GF-D8 (cell line): ENCODE data around the gene MACROD2.
"Not testable (repeated sequence)": the region's sequence is repeated elsewhere in the genome, so short reads cannot be mapped to it uniquely, and the experiment has no call there.

ENCODE experiments used
- DNase-seq: peaks from one replicate; lab custom pipeline; 2025; lab: John Stamatoyannopoulos, UW

MACROD2 gene

GRCh38 chr20:15520930-15521524 lies 1525.7 kb downstream of the MACROD2 start:
- no peak for DNase-seq

- no peak for DNase-seq
Observed at GRCh38 chr20:15523400-15523799, 1528.1 kb downstream of the MACROD2 start.

DNA sequence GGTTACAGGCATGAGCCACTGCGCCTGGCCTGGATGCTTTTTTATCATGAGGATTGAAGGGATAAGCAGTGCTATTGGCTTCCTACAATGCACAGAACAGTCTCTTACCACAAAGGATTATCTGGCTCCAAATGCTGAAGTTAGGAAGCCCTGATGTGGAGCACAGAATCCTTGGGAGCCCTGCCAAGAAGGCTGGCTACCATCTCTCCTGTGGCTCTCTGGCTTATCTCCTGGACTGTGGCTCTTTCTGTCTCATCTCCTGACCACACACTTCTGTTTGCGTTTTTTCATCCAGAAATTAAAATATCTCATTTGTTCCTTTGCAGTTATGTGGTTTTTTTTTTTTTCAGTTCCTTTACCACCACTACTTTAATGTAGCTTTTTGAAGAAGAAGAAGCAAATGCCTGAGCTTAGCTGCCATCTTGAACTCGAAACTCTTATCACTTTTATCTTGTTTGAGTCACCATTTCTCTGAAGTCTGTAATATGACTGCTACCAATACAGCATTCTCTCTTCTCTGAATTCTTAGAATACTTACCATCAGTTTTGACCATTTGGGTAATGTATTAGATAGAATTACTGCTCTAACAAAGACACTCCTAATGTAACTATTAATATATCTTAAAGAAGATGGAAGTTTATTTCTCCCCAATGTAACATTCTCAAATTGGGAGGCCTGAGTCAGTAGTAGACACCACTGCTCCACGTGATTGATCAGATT lies 1533.2 kb downstream of the MACROD2 start:
- DNase-seq, result no peak

DNA sequence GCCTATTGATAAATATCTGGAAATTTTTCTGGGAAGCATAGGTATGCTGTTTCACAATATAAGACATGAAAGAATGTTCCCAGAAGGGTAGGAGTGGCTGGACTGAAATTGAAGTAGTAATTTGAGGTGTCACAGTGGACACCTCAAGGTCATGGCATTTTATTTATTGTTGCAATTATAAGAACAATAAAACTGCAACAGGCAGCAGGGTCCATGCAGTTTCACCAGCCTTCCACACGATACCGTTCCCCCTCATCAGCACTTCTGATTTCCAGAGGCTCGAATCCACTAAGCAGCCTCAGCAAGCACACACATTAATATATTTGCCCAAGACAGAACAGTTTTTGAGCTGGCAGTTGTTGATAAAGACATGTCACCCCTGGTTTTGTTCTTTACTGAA lies 1540.5 kb downstream of the MACROD2 start:
- no peak for DNase-seq

- not testable (repeated sequence) for DNase-seq
Observed at GRCh38 chr20:15537200-15537599, 1541.9 kb downstream of the MACROD2 start.

DNA sequence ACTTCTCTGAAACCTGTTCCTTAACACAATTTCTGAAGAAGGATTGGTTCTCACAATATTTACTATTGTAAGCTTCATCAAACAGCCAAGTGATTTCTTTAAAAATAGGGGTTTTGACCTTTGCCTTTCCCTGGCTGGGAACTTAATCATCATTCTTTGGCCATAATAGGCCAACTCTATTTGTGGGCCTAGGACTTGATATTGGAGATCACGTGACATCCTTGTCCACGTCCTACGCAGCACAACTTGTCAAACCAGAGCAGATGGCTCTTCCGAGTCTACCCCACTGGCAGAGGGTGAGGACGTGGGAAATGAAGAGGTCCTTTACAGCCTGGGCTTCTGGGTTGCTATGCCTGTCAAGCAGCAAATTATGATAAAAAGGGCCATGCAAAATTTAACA lies 1547.3 kb downstream of the MACROD2 start:
- DNase-seq, result no peak

GRCh38 chr20:15544742-15545141 lies 1549.4 kb downstream of the MACROD2 start:
- no peak for DNase-seq

DNA sequence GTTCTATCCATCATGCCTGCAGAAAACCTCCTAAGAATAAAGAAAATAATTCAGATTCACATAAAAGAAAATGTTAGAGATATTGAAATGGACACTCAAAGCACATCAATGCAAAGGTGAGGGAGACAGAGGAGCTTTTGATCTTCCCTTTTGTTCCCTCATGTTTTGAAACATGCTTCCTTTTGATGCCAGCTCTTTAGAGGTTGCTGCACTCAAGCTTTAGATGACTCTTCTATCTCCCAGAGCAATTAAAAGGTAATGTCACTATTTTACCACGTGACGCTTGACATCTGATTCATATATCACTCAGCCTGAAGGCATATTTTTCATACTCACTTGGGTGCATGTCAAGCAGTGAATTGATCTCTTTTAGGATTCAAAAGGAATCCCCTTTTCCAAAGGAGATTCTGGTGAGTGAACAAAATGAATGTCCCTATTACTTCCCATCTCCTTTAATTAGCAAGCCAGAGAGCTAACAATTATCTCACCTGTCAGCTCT lies 1551.3 kb downstream of the MACROD2 start:
- no peak for DNase-seq

DNA sequence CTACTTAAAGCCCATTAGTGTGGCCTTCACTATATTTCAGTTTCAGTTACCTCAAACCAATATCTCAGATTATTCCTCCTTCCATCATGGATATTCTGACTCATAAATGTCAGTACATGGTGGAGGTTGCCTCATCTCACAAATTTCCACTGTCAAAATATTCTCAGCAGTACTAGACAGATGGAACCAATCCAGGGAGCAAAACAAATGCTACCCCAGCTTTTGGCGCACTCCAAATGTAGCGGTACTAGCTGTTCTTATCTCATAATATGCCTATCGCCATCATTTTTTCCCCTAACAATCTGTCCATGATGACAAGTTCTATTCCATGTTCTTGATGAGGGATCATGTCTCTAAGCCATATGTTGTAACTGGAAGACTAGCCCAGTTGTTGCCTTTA lies 1551.8 kb downstream of the MACROD2 start:
- no peak for DNase-seq

GRCh38 chr20:15550116-15550870 lies 1555.0 kb downstream of the MACROD2 start:
- no peak for DNase-seq

- DNase-seq, result no peak
Observed at GRCh38 chr20:15555913-15556312, 1560.6 kb downstream of the MACROD2 start.

GRCh38 chr20:15556869-15557268 lies 1561.6 kb downstream of the MACROD2 start:
- DNase-seq, result no peak

GRCh38 chr20:15561070-15561569 lies 1565.8 kb downstream of the MACROD2 start:
- no peak for DNase-seq

- no peak for DNase-seq
Observed at GRCh38 chr20:15561707-15562404, 1566.5 kb downstream of the MACROD2 start.

DNA sequence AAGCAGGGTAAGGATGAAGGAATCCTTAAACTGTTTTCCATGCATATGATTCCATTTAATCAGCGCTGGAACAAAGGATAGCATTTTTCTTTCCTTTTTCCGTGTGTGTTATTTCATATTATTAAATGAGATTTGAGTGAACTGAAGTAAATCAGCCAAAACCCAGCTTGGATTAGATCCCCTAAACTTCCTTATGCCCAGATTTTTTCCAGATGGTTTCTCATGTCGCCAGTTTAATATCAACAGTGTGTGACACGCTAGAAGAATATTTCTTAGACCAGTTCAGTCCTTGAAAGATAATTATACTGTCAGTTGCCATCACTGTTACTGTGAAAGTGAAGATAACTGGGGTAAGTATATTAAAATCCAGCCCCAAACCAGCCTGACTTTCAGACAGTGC lies 1568.5 kb downstream of the MACROD2 start:
- DNase-seq, result no peak

- DNase-seq, result no peak
Observed at GRCh38 chr20:15564981-15565380, 1569.7 kb downstream of the MACROD2 start.

GRCh38 chr20:15565786-15566185 lies 1570.5 kb downstream of the MACROD2 start:
- no peak for DNase-seq

DNA sequence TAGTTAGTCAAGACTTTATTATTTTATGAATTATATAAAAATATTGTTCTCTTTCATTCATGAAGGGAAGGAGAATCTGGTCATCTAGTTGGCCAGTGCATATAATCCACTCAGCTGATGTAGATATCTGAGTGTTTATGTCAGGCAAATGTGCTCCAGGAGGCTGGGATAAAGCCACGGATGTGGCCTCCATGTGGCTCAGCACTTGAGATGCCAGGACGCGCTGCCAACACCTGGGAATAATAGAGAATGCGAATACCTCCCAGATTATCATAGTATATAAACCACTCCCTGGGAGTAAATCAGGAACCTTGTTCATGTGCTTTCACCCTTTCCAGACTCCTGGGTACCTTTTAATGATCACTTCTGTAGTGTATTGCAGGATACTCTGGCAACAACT lies 1571.9 kb downstream of the MACROD2 start:
- no peak for DNase-seq

DNA sequence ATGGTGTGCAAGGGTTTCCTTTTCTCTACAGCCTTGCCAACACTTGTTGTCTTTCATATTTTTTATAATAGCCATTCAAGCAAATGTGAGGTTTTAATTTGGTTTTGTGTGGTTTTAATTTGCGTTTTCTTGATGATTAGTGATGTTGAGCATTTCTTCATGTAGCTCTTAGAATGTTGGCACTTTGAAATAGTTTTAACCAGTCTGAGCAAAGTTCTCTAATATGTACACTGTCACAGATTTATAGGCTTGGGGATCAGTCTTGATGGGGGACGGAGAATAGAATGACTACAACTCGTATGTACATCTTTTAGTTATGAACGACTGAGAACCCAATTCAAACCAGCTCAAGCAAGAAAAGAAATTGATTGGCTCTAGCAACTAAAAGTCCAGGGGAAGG lies 1574.8 kb downstream of the MACROD2 start:
- DNase-seq, result no peak

GRCh38 chr20:15571056-15571455 lies 1575.7 kb downstream of the MACROD2 start:
- no peak for DNase-seq

- no peak for DNase-seq
Observed at GRCh38 chr20:15575255-15575654, 1579.9 kb downstream of the MACROD2 start.

DNA sequence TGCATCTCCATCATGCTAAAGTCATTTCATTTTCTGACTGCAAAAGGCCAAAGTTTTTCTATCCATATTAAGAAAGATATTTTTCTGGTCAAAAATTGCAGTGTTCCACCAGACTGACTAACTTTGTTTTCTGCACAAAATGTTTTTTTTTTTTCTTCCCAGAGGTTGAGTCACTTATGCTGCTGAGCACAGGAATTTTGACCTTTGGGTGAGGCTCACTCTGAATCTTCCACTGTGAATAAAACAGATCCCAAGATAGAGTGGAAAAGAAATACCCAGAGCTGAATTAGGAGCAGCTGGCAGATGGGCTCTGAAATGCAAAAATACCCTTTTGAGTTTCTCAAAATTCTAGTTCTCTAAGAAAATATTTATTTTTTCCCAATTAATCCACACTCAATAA lies 1581.1 kb downstream of the MACROD2 start:
- DNase-seq, result no peak
